GM12865 (cell line): ENCODE measurements around the gene SENP2.

Experiments
- DNase-seq: peaks from one replicate; pipeline ENCODE4 v3.0.0; 2010; ENCODE audit warnings: low read depth
- H3K4me3 ChIP-seq: 2 replicates; pipeline ENCODE4 v1.5.1; 2011; ENCODE audit warnings: mild to moderate bottlenecking, low read depth, low read length, control low read depth
- CTCF ChIP-seq: IDR thresholded peaks from 2 replicates; pipeline ENCODE4 v1.5.1; 2011; ENCODE audit warnings: low read length, control low read depth, low read depth, inconsistent platforms; ENCODE audit not compliant: insufficient read depth; ENCODE audit errors: missing control alignments

SENP2 gene

GRCh38 chr3:185654758-185655145 is 68.7 kb downstream of the SENP2 start:
- DNase-seq, result no peak
- H3K4me3 ChIP-seq, result no peak overlapping the region
- no peak for TF ChIP-seq CTCF

DNA sequence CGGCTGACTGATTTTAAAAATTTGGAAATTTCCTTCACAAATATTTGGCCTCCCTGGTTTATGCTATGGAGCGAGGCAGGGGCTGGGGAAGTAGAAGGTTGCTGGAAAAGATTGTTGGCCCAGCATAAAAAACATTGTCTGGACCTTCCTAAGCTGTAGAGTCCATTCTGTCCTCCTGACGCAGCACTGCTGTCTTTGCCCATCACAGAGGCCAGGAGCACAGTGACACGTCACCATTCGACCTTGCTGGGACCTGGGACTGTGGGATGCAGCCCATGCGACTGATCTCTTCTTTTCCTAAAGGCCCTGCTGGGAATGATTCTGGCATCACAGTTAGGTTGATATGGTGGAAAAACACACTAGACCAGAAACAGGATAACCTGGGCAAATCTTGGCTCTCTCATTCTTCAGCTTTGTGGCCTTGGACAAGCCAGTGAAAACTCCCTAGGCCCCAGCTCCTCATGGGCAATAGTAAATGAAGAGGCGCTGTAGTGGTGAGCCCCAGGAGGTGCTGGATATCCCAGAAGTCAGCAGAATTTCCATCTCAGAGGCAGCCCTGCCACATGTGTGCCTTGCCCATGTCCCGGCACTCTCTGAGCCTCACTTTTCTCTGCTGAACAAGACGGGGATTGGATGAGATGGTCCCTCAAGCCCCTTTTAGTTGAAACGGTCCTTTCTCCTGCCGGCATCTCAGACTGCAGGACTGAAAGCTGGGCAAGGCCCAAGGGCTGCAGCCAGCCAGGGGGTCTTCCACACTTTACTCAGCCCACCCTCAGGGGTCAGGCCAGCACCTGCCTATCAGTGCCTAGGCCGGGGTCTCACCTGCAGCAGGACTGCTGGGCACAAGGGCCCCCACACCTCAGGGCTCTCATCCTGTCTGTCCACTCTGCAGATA is 69.6 kb downstream of the SENP2 start:
- no peak overlapping the region for H3K4me3 ChIP-seq
- TF ChIP-seq CTCF, result no peak
- DNase-seq, result no peak

DNA sequence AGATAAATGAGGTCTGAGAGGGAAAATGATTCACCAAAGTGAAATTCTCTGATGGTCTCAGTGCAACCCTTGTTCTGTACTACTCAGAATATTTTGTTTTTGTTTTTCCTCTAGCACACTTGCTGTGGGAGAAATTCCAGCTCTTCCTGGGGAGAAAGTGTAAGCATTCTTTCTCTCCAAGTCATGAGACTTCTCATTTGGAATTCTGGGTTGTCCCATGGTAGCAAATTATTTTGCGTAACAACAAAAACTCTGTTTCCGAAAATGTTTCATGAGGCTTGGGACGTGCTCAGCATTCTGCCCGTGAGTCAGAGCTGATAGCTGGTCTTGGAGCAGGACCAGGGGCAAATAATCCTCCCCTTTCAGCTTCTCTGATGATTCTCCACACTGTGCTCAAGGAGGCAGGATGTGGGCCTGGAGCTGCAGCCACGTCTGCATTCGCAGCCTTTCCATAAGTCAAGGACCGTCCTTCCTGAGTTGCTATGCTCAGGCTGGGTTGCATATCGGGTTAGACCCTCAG is 70.3 kb downstream of the SENP2 start:
- DNase-seq, result no peak
- TF ChIP-seq CTCF, result no peak
- no peak overlapping the region for H3K4me3 ChIP-seq

GRCh38 chr3:185657211-185657610 is 71.1 kb downstream of the SENP2 start:
- TF ChIP-seq CTCF, result no peak
- DNase-seq, result no peak
- H3K4me3 ChIP-seq, result no peak overlapping the region

DNA sequence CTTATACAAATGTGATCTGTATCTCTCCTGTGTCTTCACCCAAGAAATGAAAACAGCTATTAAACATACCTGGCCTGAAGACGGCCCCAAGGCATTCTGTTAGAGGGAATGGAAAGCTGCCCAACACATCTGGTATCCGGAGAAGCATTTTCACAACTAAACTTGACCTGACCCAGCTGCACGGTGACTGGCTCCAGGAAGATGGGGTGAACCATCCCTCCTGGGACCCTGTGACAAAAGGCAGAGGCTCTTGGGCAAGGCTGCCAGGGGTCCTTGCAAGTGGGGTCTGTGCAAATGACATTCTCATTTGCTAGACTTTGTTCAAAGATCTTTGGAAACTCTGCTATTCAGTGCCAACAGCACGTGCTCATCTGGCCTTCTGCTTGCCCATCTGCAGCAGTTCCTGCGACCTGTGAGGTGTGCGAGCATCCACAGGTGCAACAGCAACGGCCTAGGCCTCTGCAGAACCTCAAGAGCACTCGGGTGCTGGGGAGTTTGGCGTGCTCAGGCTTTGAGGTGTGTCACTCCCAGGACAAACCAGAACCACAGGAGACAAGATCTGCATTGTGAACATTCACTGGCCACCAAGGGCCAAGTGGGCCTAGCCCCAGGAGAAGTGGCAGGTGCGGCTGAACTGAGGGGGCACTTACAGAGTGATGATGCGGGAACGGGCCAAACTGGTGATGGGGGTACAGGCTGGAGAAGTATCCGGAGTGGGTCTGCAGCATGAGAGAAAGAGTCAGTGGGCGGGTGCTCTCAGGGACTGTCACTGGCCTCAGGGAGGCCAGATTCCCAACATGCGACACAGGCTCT is 71.8 kb downstream of the SENP2 start:
- H3K4me3 ChIP-seq, result no peak overlapping the region
- no peak for DNase-seq
- TF ChIP-seq CTCF, result no peak

DNA sequence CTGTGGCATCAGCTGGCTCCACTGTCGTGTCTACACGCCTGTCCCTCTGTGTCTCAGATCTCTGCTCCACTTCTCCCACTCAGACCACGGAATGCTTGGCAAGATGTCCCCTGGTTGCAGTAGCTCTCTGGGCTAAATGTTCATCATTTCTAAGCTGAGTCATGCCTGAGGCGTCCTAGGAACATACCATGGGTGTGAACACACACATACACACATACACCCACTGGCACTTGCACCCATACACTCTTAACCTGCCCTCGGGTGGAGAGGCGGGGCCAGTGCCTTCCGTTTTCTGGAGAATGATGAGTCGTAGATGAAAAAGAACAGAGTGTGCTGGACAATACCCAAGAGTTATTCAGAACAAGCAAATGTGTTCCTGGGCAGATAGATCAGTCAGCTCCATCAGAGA is 72.4 kb downstream of the SENP2 start:
- H3K4me3 ChIP-seq, result no peak overlapping the region
- no peak for DNase-seq
- no peak for TF ChIP-seq CTCF
